Activated CD8-positive, alpha-beta memory T cell treated with anti-CD3 and anti-CD28 coated beads for 1 hour (primary cell): ENCODE data around the gene SORCS2.

Source experiments
- DNase-seq, 2 donors: peaks; one replicate each; pipeline ENCODE4 v3.0.0-alpha.2; 2020; ENCODE audit warnings: low read depth in 1 of 2; ENCODE audit errors: extremely low read depth in 1 of 2

The SORCS2 gene

DNA sequence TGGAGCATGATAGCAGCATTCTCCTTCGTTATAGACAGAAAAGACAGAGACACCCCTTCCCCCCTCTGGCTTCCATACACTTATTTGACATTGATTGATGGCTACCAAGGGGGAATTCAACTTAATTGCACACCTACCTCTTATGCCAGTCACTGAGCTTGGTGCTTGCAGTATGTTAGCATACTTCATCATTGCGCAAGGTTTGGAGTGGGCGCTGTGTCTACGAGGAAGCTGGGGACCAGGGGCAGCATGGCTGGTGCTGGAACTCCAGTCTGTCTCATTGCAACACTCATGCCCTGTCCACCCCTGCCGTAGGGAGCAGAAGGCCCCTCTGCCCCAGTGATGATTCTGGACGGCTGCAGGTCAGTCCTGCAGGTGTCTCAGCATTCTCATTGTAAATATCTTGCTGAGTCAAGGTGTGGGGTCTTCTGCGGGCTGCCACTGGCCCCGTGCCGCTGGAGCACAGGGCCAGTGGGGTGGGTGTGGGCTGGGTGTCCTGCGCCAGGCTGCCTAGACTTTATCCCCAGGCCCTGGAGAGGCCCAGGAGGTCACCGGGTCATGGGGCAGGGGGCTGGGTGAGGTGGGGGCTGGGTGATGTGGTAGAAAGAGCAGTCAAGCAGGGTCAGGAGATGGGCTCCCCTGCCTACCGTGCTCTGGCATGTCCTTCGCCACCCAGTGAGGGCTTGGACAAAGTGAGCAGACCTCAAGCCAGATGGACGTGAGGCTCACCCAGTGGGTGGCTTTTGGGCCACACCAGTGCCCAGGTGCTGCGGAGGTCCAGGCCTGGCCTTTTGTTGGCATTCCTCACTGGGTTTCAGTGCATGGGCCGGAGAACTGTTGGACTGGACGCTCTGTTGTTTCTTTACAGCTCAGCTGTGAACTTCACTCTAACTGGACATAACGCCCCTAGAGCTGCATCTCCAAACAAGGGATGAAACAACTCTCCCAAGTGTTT, 156.9 kb downstream of the SORCS2 start:
- DNase-seq, result no peak

- no peak for DNase-seq
Measured at GRCh38 chr4:7350396-7350795, 158.1 kb downstream of the SORCS2 start.

DNA sequence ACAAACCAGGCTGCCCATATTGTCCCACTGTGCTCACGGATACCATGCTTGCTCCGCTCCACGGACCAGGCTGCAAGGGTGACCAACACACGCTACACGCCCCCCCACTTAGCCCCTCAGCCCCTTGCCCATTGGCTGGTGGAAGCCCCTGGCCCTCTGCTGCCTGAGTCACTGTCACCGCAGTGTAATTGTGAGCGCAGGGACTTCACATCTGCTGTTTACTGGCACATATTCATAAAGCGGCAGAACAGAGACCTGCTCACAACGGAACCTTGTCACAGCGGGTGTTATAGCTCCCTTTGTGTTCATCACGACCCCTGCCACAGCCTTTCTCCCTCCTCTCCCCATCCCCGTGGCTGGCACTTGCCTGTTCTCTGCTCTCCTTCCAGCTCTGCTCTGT, 158.7 kb downstream of the SORCS2 start:
- DNase-seq, result no peak

GRCh38 chr4:7352486-7352885, 160.1 kb downstream of the SORCS2 start:
- no peak for DNase-seq

DNA sequence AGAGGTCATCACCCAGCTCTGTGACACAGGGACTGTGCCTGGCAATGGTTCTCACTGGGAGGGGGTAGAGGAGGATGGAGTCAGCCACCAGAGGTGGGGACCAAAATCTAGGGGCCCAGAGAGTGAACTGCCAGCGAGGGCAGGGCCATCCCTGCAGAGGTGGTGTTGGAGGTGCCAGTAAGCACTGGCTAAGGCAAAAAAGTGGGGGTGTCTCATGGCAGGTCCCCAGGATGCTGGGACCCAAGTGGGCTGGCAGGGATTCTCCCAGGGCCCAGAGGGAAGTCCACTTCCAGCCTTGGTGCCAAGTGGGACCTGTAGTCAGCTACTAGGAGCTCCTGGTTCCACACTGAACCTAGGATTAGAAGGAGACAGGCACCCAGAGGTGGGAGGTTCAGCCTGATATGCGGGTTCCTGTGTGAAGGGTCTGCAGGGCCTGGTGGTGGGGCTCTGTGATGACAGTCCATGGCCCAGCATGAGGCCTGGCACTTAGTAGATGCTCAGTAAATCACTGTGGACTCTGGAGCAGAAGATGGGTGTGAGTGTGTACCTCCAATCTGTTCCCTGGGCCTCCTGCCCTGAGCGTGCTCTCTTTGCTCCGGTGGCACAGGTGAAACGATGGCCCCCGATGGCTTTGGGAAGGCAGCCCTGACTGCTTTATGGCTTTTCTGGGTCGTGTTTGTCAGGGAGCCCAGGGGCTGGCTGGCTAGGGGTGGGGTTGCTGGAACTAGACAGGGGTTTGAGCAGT, 160.9 kb downstream of the SORCS2 start:
- no peak for DNase-seq

DNA sequence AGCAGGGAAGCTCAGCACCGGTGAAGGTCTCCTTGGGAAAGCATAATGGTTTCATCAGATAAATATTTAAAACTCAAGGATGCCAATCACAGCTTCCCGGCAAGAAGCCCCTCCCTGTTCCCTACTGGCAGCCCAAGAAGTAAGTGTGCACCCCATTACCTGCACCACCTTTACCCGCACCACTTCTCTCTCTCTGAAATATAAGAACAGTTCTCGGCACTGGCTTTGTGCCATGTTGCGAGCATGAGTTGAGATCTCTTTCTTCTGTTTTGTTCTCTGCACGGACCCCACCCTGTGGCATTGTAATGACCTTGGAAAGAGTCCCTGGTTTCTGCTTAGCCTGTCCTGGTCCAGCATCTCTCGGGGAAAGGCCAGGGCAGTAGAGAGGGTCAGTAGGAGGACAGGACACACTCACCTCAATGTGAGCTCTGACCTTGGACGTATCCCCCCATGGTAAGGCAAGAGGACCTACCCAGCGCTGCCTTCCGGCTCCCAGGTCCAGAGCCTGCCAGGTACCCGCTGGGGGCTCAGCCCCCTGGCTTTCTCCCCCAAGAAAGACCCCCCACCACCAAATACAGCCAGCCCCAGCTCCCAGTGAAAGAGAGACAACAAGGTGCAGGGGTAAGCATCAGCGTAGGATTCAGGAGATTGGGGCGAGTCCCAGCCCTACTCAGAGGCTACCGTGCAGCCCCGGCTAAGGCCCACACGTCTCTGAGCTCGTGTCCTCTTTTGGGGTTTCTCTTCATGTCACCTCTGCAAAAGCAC, 161.7 kb downstream of the SORCS2 start:
- no peak for DNase-seq

- no peak for DNase-seq
Measured at GRCh38 chr4:7354927-7355326, 162.6 kb downstream of the SORCS2 start.

DNA sequence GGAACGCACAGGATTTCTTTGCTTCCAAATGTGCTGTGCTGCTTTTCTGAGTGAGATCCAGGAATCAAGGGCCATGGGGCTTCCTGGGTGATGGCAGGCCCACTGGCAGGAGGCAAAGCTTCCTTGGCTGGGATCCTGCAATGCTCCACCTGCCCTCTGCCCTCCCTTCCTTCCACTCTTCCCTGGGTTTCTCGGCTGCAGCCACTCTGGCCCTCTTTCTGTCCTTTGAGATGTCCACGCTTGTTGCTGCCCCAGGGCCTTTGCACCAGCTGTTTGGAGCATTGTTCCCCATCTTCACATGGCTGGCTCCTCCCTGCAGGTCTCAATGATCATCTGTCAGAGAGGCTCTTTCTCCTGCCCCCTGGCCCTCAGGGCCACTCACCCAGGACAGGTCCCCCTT, 163.5 kb downstream of the SORCS2 start:
- DNase-seq, result no peak

DNA sequence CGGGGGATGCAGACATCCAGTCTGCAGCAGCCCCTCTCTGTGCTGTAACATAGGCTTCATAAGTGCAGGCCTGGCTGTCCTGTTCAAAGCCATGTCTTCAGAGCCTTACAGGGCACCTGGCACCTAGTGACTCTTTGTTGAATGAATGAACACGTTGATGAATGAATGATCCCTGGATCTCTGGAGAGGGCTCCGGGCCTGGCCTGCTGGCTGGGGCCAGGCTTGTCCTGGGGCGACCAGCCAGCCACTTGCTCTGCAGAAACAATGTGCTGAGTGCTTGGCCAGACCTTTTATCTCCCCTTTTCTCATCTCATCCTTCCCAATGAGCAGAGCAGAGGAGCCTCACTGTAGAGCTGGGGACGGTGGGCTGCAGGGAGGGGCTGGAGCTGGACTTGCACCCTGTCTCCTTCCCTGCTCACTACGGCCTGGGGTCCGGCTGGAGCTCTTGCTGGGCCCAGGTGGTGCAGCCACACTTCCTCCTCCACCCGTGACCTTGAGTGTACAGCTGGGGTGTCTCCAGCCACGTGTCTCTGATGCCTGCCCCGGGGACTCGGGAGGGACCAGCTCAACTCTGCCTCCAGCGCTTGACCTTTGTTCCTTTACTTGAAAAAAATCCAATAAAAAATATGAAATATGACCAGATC, 164.5 kb downstream of the SORCS2 start:
- no peak for DNase-seq

DNA sequence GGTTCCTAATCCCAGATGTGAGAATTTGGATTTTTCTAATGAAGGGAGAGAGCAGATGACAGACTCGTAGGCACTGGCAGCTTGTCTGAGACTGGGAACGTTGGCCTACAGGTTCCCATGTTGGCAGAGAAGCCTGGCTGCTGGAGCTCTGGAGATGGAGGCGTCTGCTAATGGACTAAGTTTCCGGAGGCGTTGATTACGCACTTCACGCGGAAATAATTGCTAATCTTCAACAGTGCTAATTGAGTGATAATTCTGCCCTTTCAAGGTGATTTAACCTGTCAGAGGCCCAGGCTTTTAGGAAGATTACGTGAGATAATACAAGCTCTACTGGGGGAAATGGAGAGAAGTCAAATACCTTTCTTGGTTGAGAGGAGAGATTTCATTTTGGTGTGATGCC, 165.0 kb downstream of the SORCS2 start:
- DNase-seq, result no peak

DNA sequence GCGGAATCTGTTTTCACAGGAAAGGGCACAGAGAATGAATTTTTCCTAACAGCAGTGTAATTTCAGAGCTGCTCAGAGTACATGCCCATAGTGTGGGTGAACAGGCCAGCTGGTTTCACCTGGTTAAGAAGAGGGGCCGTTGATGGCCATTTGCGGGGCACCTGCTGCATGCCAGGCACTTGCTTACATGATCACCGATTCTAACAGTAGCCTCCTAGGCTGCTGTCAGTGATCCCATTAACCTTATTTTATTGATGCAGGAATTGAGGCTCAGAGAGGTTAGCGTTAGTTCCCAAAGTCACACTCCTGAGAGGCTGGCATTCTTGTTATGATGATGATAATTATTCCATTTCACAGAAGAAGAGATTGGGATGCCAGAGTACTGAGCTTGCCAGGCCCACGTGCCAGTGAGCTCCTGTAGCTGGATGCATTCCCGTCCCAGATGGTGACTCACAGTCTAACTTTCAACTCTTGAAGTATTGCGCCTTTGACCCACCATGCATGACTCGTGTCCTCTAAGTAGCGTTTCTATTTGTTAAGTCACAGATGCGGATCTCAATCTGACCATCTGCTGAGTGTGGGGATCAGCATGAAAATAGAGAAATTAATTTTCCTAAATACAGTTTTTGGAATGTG, 165.9 kb downstream of the SORCS2 start:
- no peak for DNase-seq

DNA sequence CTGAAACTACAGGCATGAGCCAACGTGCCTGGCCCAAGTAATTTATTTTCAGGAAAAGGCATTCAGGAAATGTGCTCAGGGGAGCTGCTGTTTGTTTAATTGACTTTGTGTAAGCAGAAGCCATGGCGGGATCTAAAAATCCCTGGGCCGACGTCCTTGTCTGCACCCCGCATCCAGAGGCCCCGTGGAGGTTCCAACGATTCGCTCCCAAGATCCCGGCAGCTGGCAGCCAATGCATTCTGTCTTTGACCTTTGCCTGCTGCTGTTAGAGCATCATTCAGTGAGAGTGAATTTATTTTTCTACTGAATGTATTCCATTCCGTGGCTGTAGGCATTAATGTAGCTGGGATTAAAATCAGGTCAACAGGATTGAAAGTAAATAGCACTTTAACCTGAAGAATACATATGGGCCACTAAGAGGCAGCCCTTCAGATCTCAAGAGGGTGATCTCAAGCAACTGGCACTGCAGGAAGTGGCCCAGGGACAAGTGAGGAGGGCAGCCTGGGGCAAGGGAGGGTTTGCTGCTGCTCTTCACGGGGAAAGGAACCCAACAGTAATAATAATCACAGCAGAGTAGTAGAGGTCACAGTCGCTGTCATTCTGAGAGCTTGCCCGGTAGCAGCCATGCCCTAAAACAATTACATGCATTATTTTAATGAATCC, 167.2 kb downstream of the SORCS2 start:
- no peak for DNase-seq

DNA sequence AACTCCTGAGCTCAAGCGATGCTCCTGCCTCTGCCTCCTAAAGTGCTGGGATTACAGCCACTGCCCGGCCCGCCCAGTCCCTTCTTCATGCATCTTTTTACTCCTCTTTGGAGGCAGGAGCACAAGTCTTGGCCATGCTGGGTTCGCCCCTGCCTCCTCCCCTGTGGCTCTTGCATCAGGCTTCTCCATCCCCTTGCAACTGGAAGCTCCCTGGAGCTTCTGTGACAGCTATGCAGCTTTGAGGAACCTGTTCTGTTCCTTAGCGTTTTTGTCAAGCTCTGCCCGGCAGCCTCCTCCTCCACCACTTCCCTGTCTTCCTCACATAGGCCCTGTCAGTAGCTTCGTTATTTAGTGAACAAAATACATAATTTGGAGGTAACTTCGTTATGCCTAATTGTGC, 168.5 kb downstream of the SORCS2 start:
- no peak for DNase-seq

GRCh38 chr4:7361280-7361895, 169.1 kb downstream of the SORCS2 start:
- no peak for DNase-seq

- DNase-seq, result no peak
Measured at GRCh38 chr4:7362341-7362740, 170.0 kb downstream of the SORCS2 start.

DNA sequence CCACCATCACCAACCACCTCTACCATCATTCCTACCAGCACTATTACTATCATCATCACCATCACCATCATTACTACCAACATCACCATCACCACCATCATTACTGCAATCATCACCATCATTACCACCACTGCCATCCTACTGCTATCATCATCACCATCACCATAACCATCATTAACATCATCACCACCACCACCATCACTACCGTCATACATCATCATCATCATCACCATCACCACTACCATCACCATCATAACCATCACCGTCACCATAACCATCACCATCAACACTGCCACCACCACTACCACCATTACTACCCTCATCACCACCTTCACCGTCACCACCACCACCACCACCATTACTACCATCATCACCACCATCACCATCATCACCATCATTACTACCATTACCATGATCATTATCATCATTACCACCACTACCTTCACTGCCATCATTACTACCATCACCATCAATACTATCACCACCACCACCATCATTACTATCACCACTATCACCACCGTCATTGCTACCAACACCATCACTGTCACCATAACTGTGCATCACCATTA, 170.6 kb downstream of the SORCS2 start:
- DNase-seq, result no peak

DNA sequence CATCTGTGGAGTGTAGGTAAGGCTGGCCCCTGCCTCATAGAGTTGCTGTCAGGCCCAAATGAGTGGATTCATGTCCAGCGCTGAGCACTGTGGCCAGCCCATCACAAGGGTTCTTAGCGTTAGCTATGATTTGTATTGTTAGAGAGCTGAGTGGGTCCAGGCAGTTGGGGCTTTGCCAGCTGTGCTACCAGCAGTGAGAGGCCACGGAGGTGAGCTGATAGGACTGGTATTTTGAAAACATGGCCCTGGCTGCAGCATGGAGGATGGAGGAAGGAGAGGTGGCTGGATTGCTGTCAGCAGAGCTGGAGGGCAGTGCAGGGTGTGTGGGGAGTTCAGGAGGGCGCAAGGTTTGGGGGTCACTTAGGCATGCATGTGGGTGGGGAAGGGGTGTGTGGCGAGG, 172.6 kb downstream of the SORCS2 start:
- no peak for DNase-seq

DNA sequence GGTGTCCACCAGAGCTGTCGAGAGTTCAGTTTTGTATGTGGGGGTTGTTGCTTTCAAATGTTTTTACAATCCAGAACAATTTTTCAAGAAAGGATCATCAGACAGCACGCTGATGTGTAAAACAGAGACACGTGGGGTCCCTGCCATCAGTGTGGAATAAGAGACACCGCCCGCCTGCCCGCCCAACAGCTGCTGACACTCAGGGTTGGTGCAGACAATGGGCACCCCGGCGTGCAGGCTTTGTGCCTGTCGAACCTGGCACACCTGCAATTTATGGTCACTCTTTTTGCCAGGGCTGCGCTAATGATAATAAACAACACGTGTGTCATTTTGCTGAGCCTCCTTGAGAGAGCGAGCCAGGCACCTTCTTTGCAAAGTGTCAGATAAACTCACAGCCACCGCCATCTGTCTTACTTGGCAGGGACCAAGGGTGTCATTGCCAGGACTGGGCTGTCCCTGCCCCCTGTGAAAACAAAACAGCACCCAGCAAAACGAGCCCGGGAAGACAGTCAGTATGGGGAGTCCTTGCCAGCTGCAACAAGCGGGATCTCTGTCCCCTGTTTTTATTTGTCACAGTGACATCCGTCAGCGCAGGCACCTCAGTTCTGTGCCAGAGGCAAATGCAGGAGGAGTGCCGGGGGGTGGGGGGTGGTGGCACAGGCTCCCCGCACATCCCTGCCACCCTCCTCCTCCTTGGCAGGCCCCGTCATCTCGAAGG, 173.3 kb downstream of the SORCS2 start:
- DNase-seq, result no peak
